Left ventricle myocardium inferior (tissue), 1 donor: Measurements from ENCODE around the gene USH2A. TPM values are rescaled to one million over a fixed set of nuclear protein-coding genes. Genes with fewer than 3 reads are reported as not detected.

Experiments used
- DNase-seq: peaks from one replicate; pipeline ENCODE4 v3.0.0-alpha.2; 2020
- H3K27ac ChIP-seq: fragments of 200-600 bp; replicated peaks from 2 replicates; pipeline ENCODE4 v1.8.0; 2021
- H3K27me3 ChIP-seq: fragments of 200-600 bp; 2 replicates; pipeline ENCODE4 v1.8.0; 2021; ENCODE audit warnings: low read depth
- H3K36me3 ChIP-seq: fragments of 200-600 bp; 2 replicates; pipeline ENCODE4 v1.8.0; 2021
- H3K4me1 ChIP-seq: fragments of 200-600 bp; 2 replicates; pipeline ENCODE4 v1.8.0; 2021
- H3K4me3 ChIP-seq: fragments of 200-600 bp; 2 replicates; pipeline ENCODE4 v1.8.0; 2021; ENCODE audit warnings: mild to moderate bottlenecking, moderate library complexity
- H3K9me3 ChIP-seq: fragments of 200-600 bp; replicated peaks from 2 replicates; pipeline ENCODE4 v1.8.0; 2021
- CTCF ChIP-seq: fragments of 200-600 bp; IDR thresholded peaks from 2 replicates; pipeline ENCODE4 v1.8.0; 2021; ENCODE audit warnings: antibody characterized with exemption, mild to moderate bottlenecking, borderline replicate concordance
- intact Hi-C: fragments of 100-400 bp; cut with micrococcal nuclease; formaldehyde crosslinking; loops from one replicate; pipeline ENCODE4 v1.11.0; 2022
- total RNA-seq: library from RNA; stranded (reverse); fragmentation: NEBNext Ultra II Directional; extraction: Animal tissue kit (Norgen Biotek cat#: 25700); gene quantifications from one replicate; pipeline ENCODE4 v1.2.1, GENCODE V29; 2021
- donor health status: DM: no; HTN: yes; CAD: no; lungs with severe emphysema.

USH2A gene
- total RNA-seq, 1 donor from 2014 or later = 3.6 TPM

- no peaks in the 10 kb centered on the region for H3K4me1 ChIP-seq
- H3K36me3 ChIP-seq = no peaks in the 10 kb centered on the region
- no peak for TF ChIP-seq CTCF
- H3K4me3 ChIP-seq = no peak overlapping the region
- intact Hi-C loops = no loop called here
- no peaks in the 10 kb centered on the region for H3K27me3 ChIP-seq
- H3K27ac ChIP-seq = no peak overlapping the region
- no peaks in the 10 kb centered on the region for H3K9me3 ChIP-seq
- DNase-seq = no peak
Measured at GRCh38 chr1:216246577-216247203, 176.6 kb downstream of the USH2A start.

DNA sequence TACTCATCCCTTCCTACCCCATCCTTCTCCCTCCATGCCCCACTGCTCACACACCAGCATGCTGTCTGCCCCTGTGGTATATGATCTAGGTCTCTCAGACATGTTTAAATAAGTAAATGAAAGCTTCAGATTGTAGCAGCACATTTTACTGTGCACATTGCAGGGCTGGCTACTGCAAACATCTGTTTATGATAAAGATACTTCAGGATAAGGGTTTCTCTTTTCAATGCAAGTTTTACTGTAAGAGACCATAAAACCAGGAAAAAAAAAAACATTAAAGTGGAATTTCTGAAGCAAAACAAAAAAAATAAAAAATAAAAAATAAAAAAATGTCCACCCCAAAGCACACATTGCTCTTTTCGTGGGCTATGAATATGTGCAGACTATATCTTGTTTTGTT, 184.4 kb downstream of the USH2A start:
- Histone ChIP-seq H3K27ac (no peak overlapping the region), H3K9me3 (no peaks in the 10 kb centered on the region), H3K36me3 (no peaks in the 10 kb centered on the region), H3K27me3 (no peaks in the 10 kb centered on the region), H3K4me3 (no peak overlapping the region), H3K4me1 (no peaks in the 10 kb centered on the region)
- no peak for TF ChIP-seq CTCF
- intact Hi-C loops = no loop called here
- DNase-seq = no peak

DNA sequence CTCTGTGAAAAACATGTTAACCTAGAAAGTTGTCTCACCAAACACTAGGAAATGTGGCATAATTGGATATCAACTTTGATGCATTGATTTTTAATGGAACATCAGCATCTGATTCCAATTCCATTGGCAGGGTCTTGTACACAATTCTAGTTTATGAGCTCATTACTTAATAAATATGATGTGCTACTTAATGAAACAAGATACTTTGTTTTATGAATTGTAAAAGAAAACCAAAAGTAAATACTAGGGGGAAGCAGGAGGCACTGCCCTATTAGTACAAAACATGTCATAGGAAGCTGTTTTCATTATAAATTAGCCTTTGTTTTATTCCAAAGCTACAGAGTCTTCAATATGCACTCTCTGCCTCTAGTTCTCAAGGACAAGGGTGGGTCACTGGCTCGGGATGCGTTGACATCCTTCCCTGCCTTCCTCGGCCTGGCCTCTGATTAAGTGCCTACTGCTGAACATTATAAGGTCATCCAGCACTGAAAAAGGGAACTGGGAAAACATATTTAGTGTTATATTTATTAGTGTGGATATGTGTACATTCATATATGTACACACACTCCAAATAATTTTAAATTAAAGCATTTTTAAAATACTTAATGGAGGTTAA, 185.2 kb downstream of the USH2A start:
- H3K4me1 ChIP-seq = no peaks in the 10 kb centered on the region
- H3K9me3 ChIP-seq = no peaks in the 10 kb centered on the region
- DNase-seq = no peak
- no peaks in the 10 kb centered on the region for H3K27me3 ChIP-seq
- H3K36me3 ChIP-seq = no peaks in the 10 kb centered on the region
- no peak overlapping the region for H3K27ac ChIP-seq
- no peak overlapping the region for H3K4me3 ChIP-seq
- TF ChIP-seq CTCF = no peak
- intact Hi-C loops = no loop called here

DNA sequence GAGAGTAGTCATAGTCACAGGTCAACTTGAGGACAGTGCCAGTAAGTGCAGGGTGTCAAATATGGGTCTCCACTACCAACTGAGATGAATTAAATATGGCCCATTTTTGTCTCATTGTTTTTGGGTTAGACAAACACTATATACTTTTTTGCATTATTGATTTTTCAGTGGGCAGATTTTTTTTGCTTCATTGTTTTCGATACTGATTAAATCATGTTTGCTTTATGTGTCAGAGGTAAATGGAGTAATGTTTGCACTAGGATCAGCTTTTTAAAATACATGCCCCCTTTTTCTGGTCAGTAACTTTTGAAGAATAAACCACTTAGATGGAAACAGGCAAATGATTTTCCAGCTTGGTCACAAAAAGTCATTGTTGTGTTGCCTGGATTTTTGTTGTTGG, 199.0 kb downstream of the USH2A start:
- intact Hi-C loops = no loop called here
- Histone ChIP-seq H3K4me1 (peaks cover 14% of the 10 kb centered on the region), H3K27ac (no peak overlapping the region), H3K9me3 (peaks cover 4% of the 10 kb centered on the region), H3K36me3 (no peaks in the 10 kb centered on the region), H3K27me3 (no peaks in the 10 kb centered on the region), H3K4me3 (no peak overlapping the region)
- no peak for DNase-seq
- no peak for TF ChIP-seq CTCF

GRCh38 chr1:216223486-216223885, 199.8 kb downstream of the USH2A start:
- no peak for TF ChIP-seq CTCF
- DNase-seq = no peak
- intact Hi-C loops = no loop called here

More at GRCh38 chr1:216223486-216223885, 199.8 kb downstream of the USH2A start:
- H3K27ac ChIP-seq = no peak overlapping the region
- no peaks in the 10 kb centered on the region for H3K36me3 ChIP-seq
- no peaks in the 10 kb centered on the region for H3K27me3 ChIP-seq
- no peak overlapping the region for H3K4me3 ChIP-seq
- H3K4me1 ChIP-seq = peaks cover 14% of the 10 kb centered on the region
- H3K9me3 ChIP-seq = peaks cover 4% of the 10 kb centered on the region
